Prostate gland (tissue), 2 donors: ENCODE measurements around the gene GAPT. TPM values are rescaled to one million over a fixed set of nuclear protein-coding genes. Genes with fewer than 3 reads are reported as not detected.

Source experiments
- DNase-seq: peaks from one replicate; pipeline ENCODE4 v3.0.0-alpha.2; 2019; ENCODE audit warnings: low spot score
- H3K27ac ChIP-seq, 2 donors: fragments of 200-600 bp; sonication (generic); 2 replicates each; pipeline ENCODE4 v1.5.1; 2017 to 2019
- H3K27me3 ChIP-seq: fragments of 200-600 bp; sonication (generic); replicated peaks from 2 replicates; pipeline ENCODE4 v1.5.1; 2019; ENCODE audit not compliant: insufficient read depth
- H3K36me3 ChIP-seq, 2 donors: fragments of 200-600 bp; sonication (generic); 1 replicate in 1 of 2; 2 replicates in 1 of 2; pipeline versions ENCODE4 v1.5.1 to v1.8.1; 2017 to 2019
- H3K4me1 ChIP-seq: fragments of 200-600 bp; sonication (generic); replicated peaks from 2 replicates; pipeline ENCODE4 v1.5.1; 2019
- H3K4me3 ChIP-seq, 2 donors: fragments of 200-600 bp; sonication (generic); 2 replicates each; pipeline ENCODE4 v1.5.1; 2017 to 2019
- H3K9me3 ChIP-seq: fragments of 200-600 bp; sonication (generic); 2 replicates; pipeline ENCODE4 v1.5.1; 2017
- POLR2A ChIP-seq: fragments of 450-650 bp; IDR thresholded peaks from one replicate; pipeline ENCODE4 v1.6.1; 2016; ENCODE audit warnings: antibody characterized with exemption, mild to moderate bottlenecking
- POLR2AphosphoS5 ChIP-seq: sonication (generic); formaldehyde crosslinking; IDR thresholded peaks from one replicate; pipeline ENCODE4 v1.6.1; 2017; ENCODE audit warnings: antibody characterized with exemption
- WGBS: methylation state at CpG from one replicate; pipeline ENCODE4 v1.1.5; 2018; 5-methylcytosine and 5-hydroxymethylcytosine counted together
- intact Hi-C: fragments of 100-400 bp; cut with DNase I; formaldehyde crosslinking; loops from one replicate; pipeline ENCODE4 v1.14.2; 2022
- total RNA-seq, 2 donors: library from RNA; depleted of rRNA; stranded (reverse); fragments of >200 nt; gene quantifications; one replicate each; pipeline ENCODE4 v1.1.0, GENCODE V29; 2016
- TF ChIP-seq, protein P1 (sequence below), 4 experiments: fragments of 200-600 bp in 2 of 4; fragments of 450-650 bp in 2 of 4; sonication (generic) in 2 of 4; IDR thresholded peaks; 1 replicate in 3 of 4; 2 replicates in 1 of 4; pipeline ENCODE4 v1.5.1; 2016 to 2019; ENCODE audit warnings: antibody characterized with exemption in 4 of 4, mild to moderate bottlenecking in 2 of 4, moderate library complexity in 2 of 4

The GAPT gene
- total RNA-seq, 2 donors from 2014 or later = 0.36 to 3.0 TPM

DNA sequence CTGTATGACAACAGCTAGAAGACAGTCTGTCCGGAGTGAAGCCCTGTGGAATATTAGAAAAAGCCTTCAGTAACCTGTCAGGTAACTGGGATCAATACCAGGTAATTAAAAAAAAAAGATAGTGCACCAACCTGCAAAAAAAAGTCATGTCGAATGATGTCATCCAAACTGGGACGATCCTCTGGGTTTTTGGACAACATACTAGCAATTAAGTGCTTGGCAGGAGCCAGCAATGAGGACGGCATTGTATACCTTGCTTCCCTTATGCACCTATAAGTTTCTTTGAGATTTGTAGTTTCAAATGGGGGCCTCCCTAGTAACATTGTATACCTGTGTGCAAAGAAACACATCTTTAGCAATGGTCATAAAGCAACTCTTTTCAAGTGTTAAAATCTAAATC, 34.2 kb upstream of the GAPT start:
- intact Hi-C loops = no loop called here
- TF ChIP-seq POLR2AphosphoS5 (no peak), POLR2A (no peak)
- TF ChIP-seq, protein P1, sequence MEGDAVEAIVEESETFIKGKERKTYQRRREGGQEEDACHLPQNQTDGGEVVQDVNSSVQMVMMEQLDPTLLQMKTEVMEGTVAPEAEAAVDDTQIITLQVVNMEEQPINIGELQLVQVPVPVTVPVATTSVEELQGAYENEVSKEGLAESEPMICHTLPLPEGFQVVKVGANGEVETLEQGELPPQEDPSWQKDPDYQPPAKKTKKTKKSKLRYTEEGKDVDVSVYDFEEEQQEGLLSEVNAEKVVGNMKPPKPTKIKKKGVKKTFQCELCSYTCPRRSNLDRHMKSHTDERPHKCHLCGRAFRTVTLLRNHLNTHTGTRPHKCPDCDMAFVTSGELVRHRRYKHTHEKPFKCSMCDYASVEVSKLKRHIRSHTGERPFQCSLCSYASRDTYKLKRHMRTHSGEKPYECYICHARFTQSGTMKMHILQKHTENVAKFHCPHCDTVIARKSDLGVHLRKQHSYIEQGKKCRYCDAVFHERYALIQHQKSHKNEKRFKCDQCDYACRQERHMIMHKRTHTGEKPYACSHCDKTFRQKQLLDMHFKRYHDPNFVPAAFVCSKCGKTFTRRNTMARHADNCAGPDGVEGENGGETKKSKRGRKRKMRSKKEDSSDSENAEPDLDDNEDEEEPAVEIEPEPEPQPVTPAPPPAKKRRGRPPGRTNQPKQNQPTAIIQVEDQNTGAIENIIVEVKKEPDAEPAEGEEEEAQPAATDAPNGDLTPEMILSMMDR (IDR thresholded peaks at IDR 0.05) = no peak
- no peak for DNase-seq
- Histone ChIP-seq H3K36me3 (no peaks in the 10 kb centered on the region), H3K27me3 (no peaks in the 10 kb centered on the region), H3K27ac (no peak overlapping the region), H3K4me1 (no peaks in the 10 kb centered on the region), H3K9me3 (no peaks in the 10 kb centered on the region), H3K4me3 (peak overlapping the region in 1 of 2 donors; percentile 2)
- WGBS = 46% methylated on average over 4 of the region's 4 CpGs

DNA sequence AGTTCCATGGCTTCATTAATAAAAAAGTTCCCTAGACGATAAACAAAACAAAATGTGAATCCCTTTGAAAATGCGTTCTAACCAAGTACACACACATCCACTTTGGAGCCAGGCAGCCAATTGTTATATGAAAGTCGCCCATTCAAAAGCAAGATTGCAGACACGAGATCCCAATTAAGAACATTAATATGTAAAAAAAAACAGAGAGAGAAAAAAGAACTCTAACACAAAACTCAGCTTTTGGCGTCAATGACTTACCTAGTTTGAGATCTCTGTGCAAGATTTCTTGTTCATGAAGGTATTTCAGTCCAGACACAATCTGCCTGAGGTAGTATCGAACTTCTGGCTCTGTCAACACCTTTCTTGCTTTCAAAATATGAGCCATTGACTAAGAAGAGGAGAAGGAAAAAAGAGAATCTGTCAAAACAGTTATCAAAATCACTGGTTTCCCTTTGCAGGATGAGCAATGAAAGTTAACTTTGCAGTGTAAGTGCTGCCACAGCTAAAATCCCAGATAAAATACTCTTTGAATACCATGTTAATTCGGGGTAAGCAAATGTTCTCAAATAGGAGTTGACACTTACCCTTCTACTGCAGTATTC, 33.0 kb upstream of the GAPT start:
- no peak for TF ChIP-seq POLR2A
- intact Hi-C loops = no loop called here
- peak overlapping the region; percentile 68 to 71 for H3K4me3 ChIP-seq
- H3K9me3 ChIP-seq = no peaks in the 10 kb centered on the region
- no peaks in the 10 kb centered on the region for H3K27me3 ChIP-seq
- no peak for DNase-seq
- 24% methylated on average over 7 of the region's 7 CpGs for WGBS
- H3K27ac ChIP-seq = no peak overlapping the region
- no peaks in the 10 kb centered on the region for H3K4me1 ChIP-seq
- H3K36me3 ChIP-seq = no peaks in the 10 kb centered on the region

DNA sequence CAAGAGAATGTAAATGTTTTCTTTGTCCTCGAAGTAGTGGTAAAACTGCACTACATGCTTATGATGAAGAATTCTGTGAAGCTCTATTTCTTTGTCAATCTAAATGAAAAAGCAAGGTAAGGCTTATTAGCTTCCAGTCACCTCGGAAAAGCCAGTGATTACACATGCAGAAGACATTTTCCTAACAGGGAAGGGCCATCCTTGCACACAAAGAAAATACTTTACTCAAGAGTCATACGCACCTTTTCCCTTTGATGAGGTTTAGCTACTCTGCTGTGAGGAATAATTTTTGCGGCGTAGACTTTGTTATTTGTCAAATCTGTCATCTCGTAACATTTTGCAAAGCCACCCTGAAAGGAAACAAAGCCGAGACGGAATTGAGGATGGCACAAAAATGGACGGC, 32.5 kb upstream of the GAPT start:
- intact Hi-C loops = no loop called here
- Histone ChIP-seq H3K4me1 (no peaks in the 10 kb centered on the region), H3K4me3 (peak overlapping the region; percentile 68 to 71), H3K9me3 (no peaks in the 10 kb centered on the region), H3K27me3 (no peaks in the 10 kb centered on the region), H3K27ac (no peak overlapping the region), H3K36me3 (no peaks in the 10 kb centered on the region)
- TF ChIP-seq, protein P1 (IDR thresholded peaks at IDR 0.05) = no peak
- no peak for TF ChIP-seq POLR2AphosphoS5
- no peak for TF ChIP-seq POLR2A
- no peak for DNase-seq
- WGBS = 6% methylated on average over 9 of the region's 9 CpGs

DNA sequence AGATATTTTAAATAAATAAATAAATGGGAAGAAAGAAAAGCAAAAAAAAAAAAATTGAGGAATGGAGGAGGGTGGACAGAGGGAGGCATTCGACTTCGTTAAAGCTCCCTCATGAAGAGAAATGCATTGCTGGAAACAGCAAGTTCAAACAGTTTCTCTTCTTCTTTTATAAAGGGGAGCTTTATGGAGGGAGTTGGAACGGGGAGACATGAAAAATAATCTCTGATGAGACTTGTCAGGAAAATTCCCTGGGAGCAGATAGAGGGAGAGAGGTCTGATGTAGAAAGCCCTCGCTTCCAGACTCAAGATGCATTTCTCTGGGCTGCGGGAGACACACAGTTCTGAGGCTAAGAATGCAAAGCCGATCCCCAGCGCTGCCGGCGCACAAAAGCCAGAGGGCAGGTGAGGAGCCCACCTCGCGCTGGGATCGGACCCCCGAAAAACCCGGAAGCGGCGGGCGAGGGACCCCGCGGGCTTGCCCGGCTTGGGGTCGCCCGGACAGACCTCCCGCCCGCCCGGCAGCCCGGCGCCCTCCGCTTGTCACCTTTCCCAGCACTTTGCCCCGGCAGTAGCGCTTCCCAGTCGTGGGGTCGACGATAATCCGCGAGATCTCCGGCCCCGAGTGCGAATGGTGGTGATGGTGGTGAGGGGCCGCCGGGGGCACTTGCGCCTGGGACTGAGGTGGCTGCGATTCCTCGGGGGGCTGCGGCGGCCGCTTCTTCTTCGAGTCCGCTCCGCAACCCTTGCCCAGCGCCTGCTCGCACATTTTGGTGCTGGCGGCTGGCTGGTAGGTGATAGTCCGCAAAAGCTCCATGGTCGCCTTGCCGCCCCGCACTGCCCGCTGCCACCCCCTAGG, 31.9 kb upstream of the GAPT start:
- Histone ChIP-seq H3K36me3 (no peaks in the 10 kb centered on the region), H3K27ac (peak overlapping the region; percentile 86 to 91), H3K4me3 (peak overlapping the region; percentile 68 to 71), H3K27me3 (no peaks in the 10 kb centered on the region), H3K4me1 (no peaks in the 10 kb centered on the region), H3K9me3 (no peaks in the 10 kb centered on the region)
- intact Hi-C loops = loop anchor here (2.0 to 5.0 kb wide), 5 partner anchors 572 to 1557 kb away; no protein-coding TSS in a partner anchor
- DNase-seq = peak; percentile 28
- no peak for TF ChIP-seq POLR2AphosphoS5
- no peak for TF ChIP-seq POLR2A
- TF ChIP-seq, protein P1 (IDR thresholded peaks at IDR 0.05) = no peak
- 0% methylated on average over 37 of the region's 57 CpGs for WGBS

DNA sequence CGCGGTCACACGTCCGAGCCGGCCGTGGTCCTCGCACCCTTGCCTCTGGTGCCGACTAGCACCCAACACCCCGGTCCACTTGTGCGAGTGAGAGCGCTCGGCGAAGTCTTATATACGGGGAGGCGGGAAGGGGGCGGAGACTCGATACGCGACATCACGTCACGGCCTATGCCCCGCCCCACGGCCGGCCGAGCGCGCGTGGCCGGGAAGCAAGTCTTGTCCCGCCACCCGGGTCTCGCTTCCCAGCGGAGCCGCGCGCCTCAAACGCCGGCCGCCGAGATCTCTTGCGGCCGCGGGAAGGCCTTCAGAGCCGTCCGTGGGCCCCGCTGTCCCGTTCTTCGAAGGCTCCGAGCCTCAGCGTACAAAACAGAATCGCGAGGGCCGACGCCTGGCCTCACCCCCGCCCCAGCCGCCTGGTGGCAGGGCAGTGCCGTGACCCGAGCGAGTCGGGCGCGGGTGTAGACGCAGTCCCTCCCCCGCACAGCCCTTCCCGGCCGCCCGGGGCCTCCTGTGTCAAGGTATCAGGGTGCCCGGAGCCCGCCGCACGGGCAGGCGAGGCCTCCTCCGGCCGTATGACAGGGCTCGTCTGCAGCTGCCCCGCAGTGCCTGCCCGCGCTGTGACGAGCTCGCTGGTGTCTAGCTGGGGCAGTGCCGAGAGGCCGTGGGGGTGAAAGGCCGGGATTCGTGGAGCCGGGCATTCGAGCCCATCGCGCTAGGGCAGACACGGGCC, 31.1 kb upstream of the GAPT start, which contains the start of gene PLK2:
PLK2 (minus strand) TSS at position 85 of the 730 bp plus-strand sequence. CDS start 127 bp downstream, outside the sequence.
- peak; percentile 95 for DNase-seq
- under 1% methylated on average over 55 of the region's 89 CpGs for WGBS
- TF ChIP-seq, protein P1 (IDR thresholded peaks at IDR 0.05) = peak in 2 of 4 experiments; percentile 62 to 75
- TF ChIP-seq POLR2AphosphoS5 (peak; percentile 100), POLR2A (peak; percentile 100)
- intact Hi-C loops = loop anchor here (2.0 to 5.0 kb wide), 5 partner anchors 573 to 1558 kb away; no protein-coding TSS in a partner anchor
- Histone ChIP-seq H3K36me3 (no peaks in the 10 kb centered on the region), H3K27me3 (no peaks in the 10 kb centered on the region), H3K4me3 (peak within 1 kb of the TSS; percentile 68 to 71), H3K4me1 (no peaks in the 10 kb centered on the region), H3K27ac (peak within 1 kb of the TSS; percentile 86 to 91), H3K9me3 (no peaks in the 10 kb centered on the region)
